A549 (cell line): ENCODE data around the gene HBS1L. TPM values are rescaled to one million over a fixed set of nuclear protein-coding genes. Genes with fewer than 3 reads are reported as not detected.

Source experiments
- ATAC-seq, 2 experiments: fragments of 200-7000 bp in 1 of 2; fragments of >200 bp in 1 of 2; cut with Nextera tagmentation in 1 of 2; cut with Tn5 transposase in 1 of 2; 3 replicates each; pipeline versions ENCODE4 v1.8.0 to v1.9.1; 2018 to 2020; ENCODE audit warnings: mild to moderate bottlenecking in 1 of 2, moderate library complexity in 1 of 2
- CTCF ChIA-PET: fragments of 300-600 bp; sonication (Branson Sonifier 250); formaldehyde crosslinking; extraction: SDS; loops from one replicate; lab custom pipeline; 2021; ENCODE audit warnings: antibody characterized with exemption, inconsistent platforms; lab: Yijun Ruan, JAX
- POLR2A ChIA-PET: fragments of 350-600 bp; formaldehyde crosslinking; extraction: SDS; loops from one replicate; lab custom pipeline; 2021; ENCODE audit warnings: antibody characterized with exemption, inconsistent platforms; lab: Yijun Ruan, JAX
- DNase-seq, 2 experiments: peaks; one replicate each; pipeline versions ENCODE4 v3.0.0 to v3.0.0-alpha.2; 2011 to 2016; ENCODE audit warnings: low read depth in 1 of 2, low spot score in 1 of 2
- FAIRE-seq: peaks from 2 replicates; lab custom pipeline; 2011; peaks lifted over from hg19 to GRCh38; lab: Jason Lieb, UNC
- H3K27ac ChIP-seq, 2 experiments: fragments of >200 bp; sonication (Bioruptor Twin); formaldehyde crosslinking; 3 replicates each; pipeline ENCODE4 v1.5.1; 2016 to 2017
- H3K4me1 ChIP-seq: fragments of >200 bp; sonication (Bioruptor Twin); formaldehyde crosslinking; 3 replicates; pipeline ENCODE4 v1.6.1; 2016
- H3K4me2 ChIP-seq: fragments of >200 bp; sonication (Bioruptor Twin); formaldehyde crosslinking; 3 replicates; pipeline ENCODE4 v1.6.1; 2016
- H3K4me3 ChIP-seq: fragments of >200 bp; sonication (Bioruptor Twin); formaldehyde crosslinking; 3 replicates; pipeline ENCODE4 v1.5.1; 2016
- H3K9me3 ChIP-seq: fragments of >200 bp; sonication (Bioruptor Twin); formaldehyde crosslinking; 3 replicates; pipeline ENCODE4 v1.6.1; 2016
- BHLHE40 ChIP-seq: IDR thresholded peaks from 2 replicates; pipeline ENCODE4 v1.6.1; 2012; ENCODE audit warnings: low read depth, low read length, inconsistent platforms
- CBX8 ChIP-seq: fragments of 200-600 bp; sonication (generic); IDR thresholded peaks from 2 replicates; pipeline ENCODE4 v1.6.1; 2016
- CHD2 ChIP-seq: fragments of 150-350 bp; IDR thresholded peaks from 2 replicates; pipeline ENCODE4 v1.6.1; 2014; ENCODE audit warnings: low read length; ENCODE audit not compliant: partially characterized antibody
- EHF ChIP-seq: fragments of 250-450 bp; sonication (Bioruptor Pico); IDR thresholded peaks from 2 replicates; pipeline ENCODE4 v1.5.0; 2020; ENCODE audit warnings: mild to moderate bottlenecking
- EHMT2 ChIP-seq: fragments of 200-600 bp; sonication (generic); IDR thresholded peaks from 2 replicates; pipeline ENCODE4 v1.6.1; 2016; ENCODE audit warnings: antibody characterized with exemption, low read depth, mild to moderate bottlenecking, moderate library complexity
- EP300 ChIP-seq, 2 experiments: fragments of >200 bp; sonication (Bioruptor Twin); formaldehyde crosslinking; IDR thresholded peaks; 2 replicates in 1 of 2; 3 replicates in 1 of 2; pipeline ENCODE4 v1.6.1; 2016 to 2017
- ESRRA ChIP-seq: fragments of 150-350 bp; IDR thresholded peaks from 2 replicates; pipeline ENCODE4 v1.6.1; 2014; ENCODE audit warnings: mild to moderate bottlenecking, low read length, borderline replicate concordance
- FOSL2 ChIP-seq, 2 experiments: fragments of 450-650 bp in 1 of 2; fragments of >200 bp in 1 of 2; sonication (Bioruptor Twin) in 1 of 2; formaldehyde crosslinking; IDR thresholded peaks; 2 replicates each; pipeline versions ENCODE4 v1.5.0 to v1.6.1; 2016 to 2020; ENCODE audit warnings: mild to moderate bottlenecking in 1 of 2, moderate library complexity in 1 of 2
- GATA3 ChIP-seq: IDR thresholded peaks from 2 replicates; pipeline ENCODE4 v1.6.1; 2012; ENCODE audit warnings: borderline replicate concordance
- HDAC2 ChIP-seq: fragments of 200-600 bp; sonication (generic); IDR thresholded peaks from 2 replicates; pipeline ENCODE4 v1.6.1; 2016
- HEYL ChIP-seq: fragments of 250-450 bp; sonication (Bioruptor Pico); IDR thresholded peaks from 2 replicates; pipeline ENCODE4 v1.8.0; 2021; ENCODE audit warnings: mild to moderate bottlenecking, moderate library complexity
- HOXA7 ChIP-seq: fragments of 250-450 bp; sonication (Bioruptor Pico); IDR thresholded peaks from 2 replicates; pipeline ENCODE4 v1.5.0; 2020; ENCODE audit warnings: mild to moderate bottlenecking, moderate library complexity
- JUNB ChIP-seq: fragments of >200 bp; sonication (Bioruptor Twin); formaldehyde crosslinking; IDR thresholded peaks from 2 replicates; pipeline ENCODE4 v1.6.1; 2016
- MAZ ChIP-seq: fragments of 150-350 bp; IDR thresholded peaks from 2 replicates; pipeline ENCODE4 v1.6.1; 2014; ENCODE audit warnings: antibody characterized with exemption, low read depth, low read length, borderline replicate concordance
- RAD21 ChIP-seq, 2 experiments: fragments of >200 bp in 1 of 2; sonication (Bioruptor Twin) in 1 of 2; formaldehyde crosslinking in 1 of 2; IDR thresholded peaks in 1 of 2; conservative IDR thresholded peaks in 1 of 2; 2 replicates in 1 of 2; 3 replicates in 1 of 2; pipeline ENCODE4 v1.6.1; 2012 to 2018; ENCODE audit warnings: inconsistent platforms in 1 of 2
- RFX5 ChIP-seq: fragments of 450-650 bp; IDR thresholded peaks from 2 replicates; pipeline ENCODE4 v1.7.1; 2014; ENCODE audit warnings: antibody characterized with exemption, mild to moderate bottlenecking, moderate library complexity
- SREBF2 ChIP-seq: fragments of 450-650 bp; IDR thresholded peaks from 2 replicates; pipeline ENCODE4 v1.6.1; 2014; ENCODE audit warnings: mild to moderate bottlenecking, moderate library complexity
- TP53 ChIP-seq: fragments of 250-450 bp; sonication (Bioruptor Pico); IDR thresholded peaks from 2 replicates; pipeline ENCODE4 v1.5.0; 2021; ENCODE audit warnings: mild to moderate bottlenecking, moderate library complexity
- ZFP36 ChIP-seq: fragments of 450-650 bp; IDR thresholded peaks from 2 replicates; pipeline ENCODE4 v1.6.1; 2014; ENCODE audit warnings: borderline replicate concordance; ENCODE audit not compliant: partially characterized antibody
- ZSCAN20 ChIP-seq: fragments of 250-450 bp; sonication (Bioruptor Pico); IDR thresholded peaks from 2 replicates; pipeline ENCODE4 v1.8.0; 2022; ENCODE audit warnings: mild to moderate bottlenecking, moderate library complexity
- WGBS: methylation state at CpG from one replicate; pipeline ENCODE4 v1.1.6; 2017; ENCODE audit errors: missing lambda C conversion rate; 5-methylcytosine and 5-hydroxymethylcytosine counted together
- polyA plus RNA-seq, 4 experiments: library from polyadenylated mRNA; depleted of rRNA in 3 of 4; stranded (reverse); fragments of >200 nt; fragmentation: RNase III in 1 of 4; extraction: RNeasy Plus Mini Kit Qiagen cat#74134 plus additional on column Dnase treatment in 1 of 4; gene quantifications; 2 replicates in 3 of 4; 3 replicates in 1 of 4; pipeline ENCODE4 v1.2.3, GENCODE V29; 2011 to 2017
- TF ChIP-seq, protein P1 (sequence below): fragments of >200 bp; sonication (Bioruptor Twin); formaldehyde crosslinking; IDR thresholded peaks from 2 replicates; pipeline ENCODE4 v1.6.1; 2016
- TF ChIP-seq, protein P2 (sequence below): fragments of 150-350 bp; IDR thresholded peaks from 2 replicates; pipeline ENCODE4 v1.6.1; 2014; ENCODE audit warnings: low read depth, mild to moderate bottlenecking, low read length
- TF ChIP-seq, protein P3 (sequence below): IDR thresholded peaks from 2 replicates; pipeline ENCODE4 v1.6.1; 2012; ENCODE audit warnings: low read depth, borderline replicate concordance
- TF ChIP-seq, protein P4 (sequence below): IDR thresholded peaks from 2 replicates; pipeline ENCODE4 v1.6.1; 2012
- TF ChIP-seq, protein P5 (sequence below): fragments of 250-450 bp; sonication (Bioruptor Pico); IDR thresholded peaks from 2 replicates; pipeline ENCODE4 v1.5.0; 2020; ENCODE audit warnings: low read depth, mild to moderate bottlenecking, moderate library complexity
- TF ChIP-seq, protein P6 (sequence below): IDR thresholded peaks from 2 replicates; pipeline ENCODE4 v1.6.1; 2012

Gene HBS1L
- polyA plus RNA-seq, 2 of the 4 experiments (the other 2 are of a cell fraction), result 41.5 to 61.7 TPM

DNA sequence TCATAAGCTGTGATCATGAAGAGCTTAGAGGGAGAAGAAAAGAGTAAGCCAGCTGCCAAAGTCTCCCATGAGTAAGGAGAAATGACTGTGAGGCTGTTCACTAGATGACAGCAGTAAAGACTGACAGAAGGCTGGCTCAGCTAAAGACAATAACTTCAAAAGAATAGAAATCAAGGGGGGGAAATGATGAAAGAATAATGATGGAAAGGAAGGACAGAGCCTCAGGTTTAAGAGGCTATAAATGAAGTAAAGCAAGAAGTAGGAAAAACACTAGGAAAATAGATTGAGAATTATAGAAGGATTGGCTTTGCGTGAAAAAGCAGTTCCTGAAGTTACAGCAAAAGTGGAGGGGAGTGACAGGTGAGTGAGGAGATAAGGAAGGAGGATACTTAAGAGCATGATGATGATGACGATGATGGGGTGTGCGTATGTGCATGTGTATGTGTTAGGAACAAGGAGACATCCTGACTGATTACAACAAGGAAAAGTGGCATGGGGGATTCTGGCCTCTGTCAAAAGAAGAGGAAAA lies 48.2 kb downstream of the HBS1L start:
- no peak overlapping the region for H3K4me2 ChIP-seq
- TF ChIP-seq RAD21 (conservative IDR thresholded peaks at IDR 0.05 in 1 of 2, IDR thresholded peaks at IDR 0.05 in 1 of 2) (no peak), BHLHE40 (no peak), CBX8 (no peak), MAZ (no peak), TP53 (CRISPR knock-in tag) (no peak), ZSCAN20 (no peak), HOXA7 (no peak), ZFP36 (no peak), HDAC2 (no peak), EHMT2 (no peak), JUNB (no peak), RFX5 (no peak), FOSL2 (IDR thresholded peaks at IDR 0.05) (no peak), FOSL2 (CRISPR knock-in tag; IDR thresholded peaks at IDR 0.05) (no peak), EP300 (IDR thresholded peaks at IDR 0.05) (no peak), EHF (CRISPR knock-in tag) (no peak)
- TF ChIP-seq, protein P1, sequence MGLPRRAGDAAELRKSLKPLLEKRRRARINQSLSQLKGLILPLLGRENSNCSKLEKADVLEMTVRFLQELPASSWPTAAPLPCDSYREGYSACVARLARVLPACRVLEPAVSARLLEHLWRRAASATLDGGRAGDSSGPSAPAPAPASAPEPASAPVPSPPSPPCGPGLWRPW, result no peak
- TF ChIP-seq, protein P2, sequence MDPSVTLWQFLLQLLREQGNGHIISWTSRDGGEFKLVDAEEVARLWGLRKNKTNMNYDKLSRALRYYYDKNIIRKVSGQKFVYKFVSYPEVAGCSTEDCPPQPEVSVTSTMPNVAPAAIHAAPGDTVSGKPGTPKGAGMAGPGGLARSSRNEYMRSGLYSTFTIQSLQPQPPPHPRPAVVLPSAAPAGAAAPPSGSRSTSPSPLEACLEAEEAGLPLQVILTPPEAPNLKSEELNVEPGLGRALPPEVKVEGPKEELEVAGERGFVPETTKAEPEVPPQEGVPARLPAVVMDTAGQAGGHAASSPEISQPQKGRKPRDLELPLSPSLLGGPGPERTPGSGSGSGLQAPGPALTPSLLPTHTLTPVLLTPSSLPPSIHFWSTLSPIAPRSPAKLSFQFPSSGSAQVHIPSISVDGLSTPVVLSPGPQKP, result no peak
- TF ChIP-seq, protein P3, sequence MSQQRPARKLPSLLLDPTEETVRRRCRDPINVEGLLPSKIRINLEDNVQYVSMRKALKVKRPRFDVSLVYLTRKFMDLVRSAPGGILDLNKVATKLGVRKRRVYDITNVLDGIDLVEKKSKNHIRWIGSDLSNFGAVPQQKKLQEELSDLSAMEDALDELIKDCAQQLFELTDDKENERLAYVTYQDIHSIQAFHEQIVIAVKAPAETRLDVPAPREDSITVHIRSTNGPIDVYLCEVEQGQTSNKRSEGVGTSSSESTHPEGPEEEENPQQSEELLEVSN, result no peak
- TF ChIP-seq, protein P4, sequence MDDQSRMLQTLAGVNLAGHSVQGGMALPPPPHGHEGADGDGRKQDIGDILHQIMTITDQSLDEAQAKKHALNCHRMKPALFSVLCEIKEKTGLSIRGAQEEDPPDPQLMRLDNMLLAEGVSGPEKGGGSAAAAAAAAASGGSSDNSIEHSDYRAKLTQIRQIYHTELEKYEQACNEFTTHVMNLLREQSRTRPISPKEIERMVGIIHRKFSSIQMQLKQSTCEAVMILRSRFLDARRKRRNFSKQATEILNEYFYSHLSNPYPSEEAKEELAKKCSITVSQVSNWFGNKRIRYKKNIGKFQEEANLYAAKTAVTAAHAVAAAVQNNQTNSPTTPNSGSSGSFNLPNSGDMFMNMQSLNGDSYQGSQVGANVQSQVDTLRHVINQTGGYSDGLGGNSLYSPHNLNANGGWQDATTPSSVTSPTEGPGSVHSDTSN, result no peak
- TF ChIP-seq, protein P5, sequence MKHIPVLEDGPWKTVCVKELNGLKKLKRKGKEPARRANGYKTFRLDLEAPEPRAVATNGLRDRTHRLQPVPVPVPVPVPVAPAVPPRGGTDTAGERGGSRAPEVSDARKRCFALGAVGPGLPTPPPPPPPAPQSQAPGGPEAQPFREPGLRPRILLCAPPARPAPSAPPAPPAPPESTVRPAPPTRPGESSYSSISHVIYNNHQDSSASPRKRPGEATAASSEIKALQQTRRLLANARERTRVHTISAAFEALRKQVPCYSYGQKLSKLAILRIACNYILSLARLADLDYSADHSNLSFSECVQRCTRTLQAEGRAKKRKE (CRISPR knock-in tag), result no peak
- CTCF ChIA-PET, result no interaction called here
- 96% methylated on average over 3 of the region's 3 CpGs for WGBS
- H3K27ac ChIP-seq, result no peak overlapping the region
- POLR2A ChIA-PET, result no interaction called here
- DNase-seq, result no peak
- no peak for FAIRE-seq
- ATAC-seq, result no peak
- peaks cover 3% of the 10 kb centered on the region; the same call in 1 of the 3 replicates for H3K4me1 ChIP-seq
- H3K4me3 ChIP-seq, result no peak overlapping the region
- no peaks in the 10 kb centered on the region for H3K9me3 ChIP-seq

DNA sequence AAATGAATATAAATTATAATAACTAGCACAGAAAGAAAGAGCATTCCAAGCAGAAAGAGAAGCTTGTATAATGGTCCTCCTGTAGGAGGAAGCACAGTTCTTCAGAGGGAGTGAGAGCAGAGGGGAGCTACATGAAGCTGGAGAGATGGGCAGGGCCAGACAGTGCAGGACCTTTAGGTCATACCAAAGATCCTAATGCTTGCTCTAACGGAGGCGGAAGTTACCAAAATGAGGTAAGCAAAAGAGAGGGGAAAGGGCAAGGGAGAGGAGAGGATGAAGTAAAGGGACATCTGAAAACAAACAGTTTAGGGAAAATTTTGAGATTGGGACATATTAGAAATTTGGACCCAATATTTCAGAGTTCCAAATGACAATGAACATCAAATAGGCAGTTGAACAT lies 50.2 kb downstream of the HBS1L start:
- H3K4me3 ChIP-seq, result no peak overlapping the region
- no peak for DNase-seq
- no peak overlapping the region for H3K27ac ChIP-seq
- CTCF ChIA-PET, result interaction anchor here (0.6 to 1.9 kb wide), 4 partner anchors 11 to 139 kb away, joined by 3 to 4 read pairs (median 4); no protein-coding TSS in a partner anchor
- FAIRE-seq, result no peak
- H3K9me3 ChIP-seq, result no peaks in the 10 kb centered on the region
- H3K4me2 ChIP-seq, result no peak overlapping the region
- no peak for ATAC-seq
- 100% methylated on average over 2 of the region's 2 CpGs for WGBS
- TF ChIP-seq CHD2, result no peak
- TF ChIP-seq ESRRA, result no peak
- TF ChIP-seq CBX8, result no peak
- TF ChIP-seq, protein P3, result no peak
- TF ChIP-seq SREBF2, result no peak
- TF ChIP-seq, protein P1, result no peak
- TF ChIP-seq HEYL (CRISPR knock-in tag), result no peak
- no peak for TF ChIP-seq GATA3
- TF ChIP-seq, protein P6, sequence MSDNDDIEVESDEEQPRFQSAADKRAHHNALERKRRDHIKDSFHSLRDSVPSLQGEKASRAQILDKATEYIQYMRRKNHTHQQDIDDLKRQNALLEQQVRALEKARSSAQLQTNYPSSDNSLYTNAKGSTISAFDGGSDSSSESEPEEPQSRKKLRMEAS, result no peak
- POLR2A ChIA-PET, result interaction anchor here (0.6 kb wide), 1 partner anchor 12 kb away, joined by 4 read pairs; no protein-coding TSS in a partner anchor
- H3K4me1 ChIP-seq, result peaks cover 3% of the 10 kb centered on the region; the same call in 1 of the 3 replicates
